Measurements from ENCODE around the gene DOCK9.

Gene DOCK9

GRCh38 chr13:98972059-98972458, 5.8 kb downstream of the DOCK9 start:
- DNase-seq, result no peak

GRCh38 chr13:98970330-98970729, 7.5 kb downstream of the DOCK9 start:
- DNase-seq, result no peak

- DNase-seq, result no peak
These were observed 10.4 kb downstream of the DOCK9 start for GRCh38 chr13:98967491-98967890.

GRCh38 chr13:98966019-98966418, 11.8 kb downstream of the DOCK9 start:
- DNase-seq, result no peak

- DNase-seq, result no peak
These were observed 12.5 kb downstream of the DOCK9 start for GRCh38 chr13:98965325-98965724.

GRCh38 chr13:98963917-98964316, 13.9 kb downstream of the DOCK9 start:
- DNase-seq, result no peak

GRCh38 chr13:98962901-98963590, 14.8 kb downstream of the DOCK9 start:
- no peak for DNase-seq

GRCh38 chr13:98961503-98962105, 16.3 kb downstream of the DOCK9 start:
- DNase-seq, result no peak

GRCh38 chr13:98960606-98961502, 17.0 kb downstream of the DOCK9 start:
- no peak for DNase-seq

GRCh38 chr13:98959786-98960605, 17.9 kb downstream of the DOCK9 start:
- DNase-seq, result no peak

- no peak for DNase-seq
These were observed 18.6 kb downstream of the DOCK9 start for GRCh38 chr13:98959291-98959690.

- no peak for DNase-seq
These were observed 19.4 kb downstream of the DOCK9 start for GRCh38 chr13:98958443-98958794.

- no peak for DNase-seq
These were observed 20.0 kb downstream of the DOCK9 start for GRCh38 chr13:98957731-98958442.

GRCh38 chr13:98955336-98955735, 22.5 kb downstream of the DOCK9 start:
- no peak for DNase-seq

GRCh38 chr13:98954313-98954712, 23.6 kb downstream of the DOCK9 start:
- no peak for DNase-seq

GRCh38 chr13:98951266-98951665, 26.6 kb downstream of the DOCK9 start:
- no peak for DNase-seq

- DNase-seq, result no peak
These were observed 27.2 kb downstream of the DOCK9 start for GRCh38 chr13:98950705-98951104.

GRCh38 chr13:98947925-98948324, 29.9 kb downstream of the DOCK9 start:
- DNase-seq, result no peak

GRCh38 chr13:98945863-98946605, 31.8 kb downstream of the DOCK9 start:
- no peak for DNase-seq

GRCh38 chr13:98944336-98944735, 33.5 kb downstream of the DOCK9 start:
- DNase-seq, result no peak

- no peak for DNase-seq
These were observed 34.9 kb downstream of the DOCK9 start for GRCh38 chr13:98942997-98943396.

GRCh38 chr13:98942485-98942884, 35.4 kb downstream of the DOCK9 start:
- no peak for DNase-seq
